GM12874 (cell line): ENCODE results near the gene GSC2.

ENCODE experiments used
- CTCF ChIP-seq: IDR thresholded peaks from 2 replicates; pipeline ENCODE4 v1.5.1; 2011; ENCODE audit warnings: low read depth, mild to moderate bottlenecking, control low read depth, low read length, moderate library complexity; ENCODE audit not compliant: insufficient read depth

The GSC2 gene

GRCh38 chr22:19146215-19146968 lies 3.7 kb downstream of the GSC2 start:
- TF ChIP-seq CTCF, result no peak

- no peak for TF ChIP-seq CTCF
Measured at GRCh38 chr22:19143967-19144400, 6.1 kb downstream of the GSC2 start.

GRCh38 chr22:19143212-19143611 lies 6.9 kb downstream of the GSC2 start:
- no peak for TF ChIP-seq CTCF

- TF ChIP-seq CTCF, result no peak
Measured at GRCh38 chr22:19142394-19142793, 7.7 kb downstream of the GSC2 start.

- TF ChIP-seq CTCF, result no peak
Measured at GRCh38 chr22:19139974-19140373, 10.1 kb downstream of the GSC2 start.

GRCh38 chr22:19139001-19139356 lies 11.1 kb downstream of the GSC2 start:
- TF ChIP-seq CTCF, result no peak

- no peak for TF ChIP-seq CTCF
Measured at GRCh38 chr22:19138217-19139000, 11.7 kb downstream of the GSC2 start.
